Stimulated activated naive CD4-positive, alpha-beta T cell treated with Interleukin-2 at 50 U/mL for 16 hours (primary cell): ENCODE results near the gene GRID1.

Experiments
- DNase-seq: peaks from one replicate; lab custom pipeline; 2025; lab: John Stamatoyannopoulos, UW

Gene GRID1

DNA sequence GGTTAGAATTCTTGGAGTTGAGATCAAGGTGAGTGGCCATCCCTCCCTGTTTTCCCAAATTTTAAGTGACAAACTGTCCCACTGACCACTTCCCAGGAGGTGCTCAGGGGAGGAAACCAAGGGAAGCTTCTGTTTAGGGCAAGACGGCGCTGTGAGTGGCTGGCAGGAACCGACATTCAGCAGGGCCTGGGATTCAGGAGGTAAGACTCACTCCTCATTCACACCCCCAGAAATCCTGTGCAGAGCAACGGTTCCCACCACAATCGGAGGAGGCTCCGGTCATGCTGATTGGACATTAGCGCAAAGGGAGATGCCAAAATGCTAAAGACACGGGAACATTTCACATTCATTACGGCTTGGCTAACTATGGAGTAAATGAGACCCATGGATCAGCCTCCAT, 200.9 kb downstream of the GRID1 start:
- no peak for DNase-seq

- DNase-seq, result no peak
These were observed 201.5 kb downstream of the GRID1 start for GRCh38 chr10:86164960-86165630.

DNA sequence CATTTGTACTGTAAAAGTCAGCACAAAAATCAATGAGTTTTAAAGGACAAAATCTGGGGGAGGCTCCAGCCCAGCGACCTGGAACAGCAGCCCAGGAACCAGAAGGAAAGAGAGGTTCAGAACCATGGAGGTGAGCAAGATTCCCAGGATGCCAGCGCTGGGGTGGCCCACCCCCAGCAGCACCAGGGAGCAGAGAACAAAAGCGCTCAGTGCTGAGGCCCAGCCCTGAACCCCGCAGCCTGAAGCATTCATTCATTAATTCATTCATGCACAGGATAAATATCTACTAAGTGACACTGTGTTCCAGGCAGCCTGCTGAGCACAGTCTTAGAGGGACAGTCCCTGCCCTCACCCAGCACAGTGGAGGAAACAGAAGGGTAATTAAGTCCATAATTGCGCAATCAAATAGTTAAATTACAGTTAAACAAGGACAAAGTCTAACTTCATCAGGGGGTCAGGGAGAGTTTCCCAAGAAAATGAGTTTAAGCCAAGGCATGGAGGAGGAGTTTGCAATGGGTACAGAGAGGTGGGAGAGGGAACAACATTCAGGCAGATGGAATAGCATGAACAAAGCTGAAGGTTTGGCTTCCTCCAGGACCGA, 202.3 kb downstream of the GRID1 start:
- DNase-seq, result no peak

DNA sequence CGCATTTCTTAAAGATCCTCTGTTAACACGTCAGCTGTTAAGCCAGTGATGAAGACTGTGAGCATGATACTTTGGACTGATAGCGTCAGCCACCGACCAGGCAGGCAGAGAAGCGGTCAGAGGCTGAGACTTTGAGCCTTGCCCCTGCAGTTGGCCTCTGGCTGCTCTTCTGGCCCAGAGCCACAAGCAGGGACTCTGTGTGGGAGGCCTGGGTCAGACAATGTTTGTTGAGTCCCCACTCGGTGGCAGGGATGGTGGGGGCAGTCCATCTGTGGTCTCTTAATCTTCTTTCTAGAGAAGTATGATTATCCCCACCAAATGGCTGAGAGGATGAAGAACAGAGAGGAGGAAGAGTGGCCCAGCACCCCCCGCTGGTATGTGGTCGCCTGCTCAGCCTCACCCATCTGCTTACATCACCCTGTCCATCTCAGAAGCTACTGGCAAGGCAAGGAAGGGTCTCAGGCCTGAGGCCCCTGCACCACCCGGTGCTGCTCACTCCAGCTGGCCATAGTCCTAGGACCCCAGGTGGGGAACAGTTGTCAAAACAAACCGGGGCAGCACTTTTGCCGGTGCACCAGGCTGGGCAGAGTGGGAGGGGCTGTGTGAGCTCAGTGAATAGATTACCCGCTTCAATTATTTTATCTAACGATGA, 202.9 kb downstream of the GRID1 start:
- DNase-seq, result no peak

DNA sequence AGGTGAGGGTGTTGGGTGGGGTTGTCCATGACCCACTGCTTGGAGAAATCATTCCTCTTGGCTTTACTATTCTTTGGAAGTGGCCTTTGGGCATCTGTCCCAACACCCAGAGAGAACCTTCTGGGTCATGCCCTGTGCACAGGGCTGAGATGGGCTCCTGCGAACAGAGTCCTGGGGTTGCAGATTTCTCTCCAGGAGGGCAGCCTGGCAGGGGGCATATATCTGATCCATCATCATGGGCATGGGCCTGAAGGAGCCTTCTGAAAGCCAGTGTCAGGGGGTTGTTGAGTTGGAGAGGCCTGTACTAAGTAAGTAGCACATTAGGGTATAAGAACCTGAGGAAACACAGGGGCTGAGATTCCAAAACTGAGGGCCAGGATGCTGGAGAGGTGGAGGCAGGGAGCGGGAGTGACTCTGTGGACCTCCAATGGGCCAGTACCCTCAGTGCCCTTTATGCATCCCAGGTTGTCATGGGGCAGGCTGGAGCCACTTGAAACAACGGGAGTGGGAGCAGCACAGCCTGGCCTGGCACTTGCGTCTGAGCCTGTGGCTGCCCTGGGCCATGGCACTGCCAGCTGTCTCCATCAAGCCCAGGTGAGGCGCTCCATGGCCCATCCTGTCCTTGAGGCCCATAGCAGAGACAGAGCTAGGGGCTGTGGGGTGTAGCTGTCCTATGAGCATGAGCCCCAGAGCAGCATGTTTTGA, 203.7 kb downstream of the GRID1 start:
- DNase-seq, result no peak

GRCh38 chr10:86162036-86162435, 204.6 kb downstream of the GRID1 start:
- no peak for DNase-seq

DNA sequence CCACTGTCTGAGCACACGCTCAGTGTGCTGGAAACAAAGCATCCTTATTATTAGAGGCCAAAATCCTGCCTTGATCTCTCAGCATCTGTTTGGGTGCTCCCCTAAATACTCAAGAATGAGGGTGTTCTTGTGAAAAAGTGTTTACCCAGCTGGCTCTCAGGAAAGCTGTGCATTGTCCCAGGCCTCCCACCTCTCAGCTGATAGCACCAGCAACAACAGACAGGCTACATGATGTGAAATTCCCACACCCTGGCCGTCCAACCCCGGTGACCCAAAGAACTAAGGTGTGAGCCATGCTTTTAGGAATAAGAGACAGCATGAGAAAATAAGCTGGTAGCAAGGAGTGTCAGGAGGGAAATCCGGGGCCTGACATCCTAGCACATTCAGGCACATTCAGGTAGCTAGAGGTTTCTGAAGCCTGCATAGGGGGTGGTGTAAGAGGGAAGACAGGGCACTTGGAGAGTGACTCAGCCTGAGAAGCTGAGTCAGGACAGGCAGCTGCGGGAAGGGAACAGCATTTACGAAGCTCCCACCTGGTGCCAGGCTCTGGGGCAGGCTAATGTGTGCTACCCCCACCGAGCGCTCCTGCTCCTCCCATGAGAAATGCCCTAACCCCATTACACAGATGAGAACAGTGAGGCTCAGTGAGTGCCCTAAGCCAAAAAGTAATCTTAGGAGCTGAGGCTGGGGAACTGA, 205.6 kb downstream of the GRID1 start:
- DNase-seq, result no peak

- no peak for DNase-seq
These were observed 206.8 kb downstream of the GRID1 start for GRCh38 chr10:86159797-86160196.

- DNase-seq, result no peak
These were observed 211.3 kb downstream of the GRID1 start for GRCh38 chr10:86155054-86155921.

DNA sequence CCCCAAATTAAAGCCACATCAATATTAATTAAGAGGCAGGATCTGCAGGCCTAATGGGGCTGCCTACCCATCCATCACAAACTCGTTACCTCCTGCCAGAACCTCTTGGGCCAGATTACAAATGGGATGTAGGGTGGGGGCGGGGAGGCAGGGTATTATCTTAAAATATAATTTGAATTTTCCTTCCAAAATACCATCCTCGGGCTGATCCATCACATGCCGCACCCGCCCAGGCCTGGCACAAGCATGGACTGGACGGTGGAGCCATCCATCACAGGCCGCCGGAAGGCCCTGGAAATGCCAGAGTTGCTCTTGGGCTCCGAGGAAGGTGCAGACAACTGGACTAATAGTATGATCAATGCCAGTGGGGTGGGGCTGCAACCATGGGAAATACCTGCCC, 212.8 kb downstream of the GRID1 start:
- no peak for DNase-seq

DNA sequence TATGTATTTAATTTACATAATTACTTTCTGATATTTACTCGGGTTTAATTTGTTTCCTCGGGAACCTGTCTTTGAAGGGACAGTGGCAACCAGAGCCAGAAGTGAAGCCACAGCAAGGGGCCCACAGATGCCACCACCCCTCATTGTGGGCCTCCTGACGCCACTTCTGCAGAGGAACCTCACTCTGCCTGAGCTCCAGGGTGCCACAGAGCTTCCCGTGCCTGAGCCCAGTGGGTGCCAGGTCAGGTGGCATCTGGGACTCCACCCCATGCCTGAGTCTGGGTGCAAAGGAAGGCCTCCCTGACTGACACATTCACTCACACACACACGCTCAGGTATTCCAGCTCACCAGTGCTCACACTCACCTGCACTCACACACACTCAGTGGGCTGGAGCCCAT, 213.7 kb downstream of the GRID1 start:
- no peak for DNase-seq

DNA sequence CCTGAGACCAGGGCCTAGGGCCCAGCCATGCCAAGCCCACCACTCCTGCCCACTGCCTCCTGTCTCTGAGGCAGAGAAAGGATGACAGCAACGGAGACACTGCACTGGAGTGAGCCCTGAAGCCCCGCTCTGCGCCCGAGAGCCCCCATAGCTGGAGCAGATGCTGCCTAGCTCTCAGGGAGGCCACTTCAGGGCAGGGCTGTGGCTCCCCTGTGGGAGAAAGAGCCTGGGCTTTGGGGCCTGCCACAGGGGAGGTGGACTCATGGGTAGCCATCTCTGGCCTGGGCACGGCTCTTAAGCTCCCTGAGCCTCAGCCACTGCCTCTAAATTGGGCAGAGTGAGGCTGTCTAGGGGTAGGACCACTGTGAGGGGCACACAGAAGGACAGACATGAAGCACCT, 214.2 kb downstream of the GRID1 start:
- DNase-seq, result no peak

GRCh38 chr10:86151613-86152012, 215.0 kb downstream of the GRID1 start:
- DNase-seq, result no peak

DNA sequence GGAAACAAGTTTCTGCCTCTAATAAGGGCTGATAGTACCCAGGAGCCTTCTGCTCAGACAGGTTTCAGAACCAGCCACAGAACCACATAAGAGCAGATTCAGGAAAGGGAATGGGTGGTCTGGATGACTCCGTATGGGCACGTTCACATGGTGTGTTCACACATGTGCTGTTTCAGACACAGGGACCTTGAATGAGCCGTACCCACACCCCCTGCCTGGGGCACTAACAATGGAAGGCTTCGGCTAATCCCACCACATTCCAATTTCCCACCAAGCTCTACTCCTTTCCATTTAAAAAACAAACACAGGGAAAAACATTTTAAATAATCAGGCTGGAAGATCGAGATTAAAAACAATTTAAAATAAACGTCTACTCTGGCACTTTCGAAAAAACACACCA, 217.3 kb downstream of the GRID1 start:
- DNase-seq, result no peak

DNA sequence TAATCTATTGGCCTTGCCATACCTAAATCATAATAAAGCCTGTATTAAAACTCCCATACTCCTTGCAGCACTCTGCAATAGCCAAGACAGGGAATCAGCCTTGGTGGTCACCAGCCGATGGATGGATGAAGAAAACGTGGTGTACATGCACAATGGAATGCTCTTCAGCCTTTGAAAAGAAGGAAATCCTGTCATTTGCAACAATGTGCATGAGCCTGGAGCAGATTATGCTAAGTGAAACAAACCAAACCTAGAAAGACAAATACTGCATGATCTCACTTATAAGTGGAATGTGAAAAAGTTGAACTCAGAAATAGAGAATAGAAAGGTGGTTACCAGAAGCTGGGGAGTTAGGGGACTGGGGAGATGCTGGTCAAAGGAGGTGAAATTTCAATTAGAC, 218.5 kb downstream of the GRID1 start:
- no peak for DNase-seq

DNA sequence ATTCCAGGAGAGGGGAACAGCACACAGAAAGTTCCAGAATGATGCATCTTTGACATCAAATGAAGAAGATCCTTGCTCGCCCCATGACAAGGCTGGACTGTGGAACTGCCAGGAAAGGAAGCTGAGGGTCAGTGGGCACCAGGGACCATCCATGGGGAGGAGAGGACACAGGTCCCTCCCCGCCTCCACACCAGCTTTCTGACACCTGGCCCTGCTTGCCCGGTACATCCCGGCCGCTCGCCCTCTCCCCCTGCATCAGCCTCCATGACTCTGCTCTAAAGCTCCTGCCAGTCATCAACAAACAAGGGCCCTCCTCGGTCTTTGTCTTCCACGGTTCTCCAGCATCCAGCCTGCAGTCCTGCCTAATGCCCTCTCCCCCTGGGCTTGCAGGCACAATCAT, 222.3 kb downstream of the GRID1 start:
- no peak for DNase-seq

DNA sequence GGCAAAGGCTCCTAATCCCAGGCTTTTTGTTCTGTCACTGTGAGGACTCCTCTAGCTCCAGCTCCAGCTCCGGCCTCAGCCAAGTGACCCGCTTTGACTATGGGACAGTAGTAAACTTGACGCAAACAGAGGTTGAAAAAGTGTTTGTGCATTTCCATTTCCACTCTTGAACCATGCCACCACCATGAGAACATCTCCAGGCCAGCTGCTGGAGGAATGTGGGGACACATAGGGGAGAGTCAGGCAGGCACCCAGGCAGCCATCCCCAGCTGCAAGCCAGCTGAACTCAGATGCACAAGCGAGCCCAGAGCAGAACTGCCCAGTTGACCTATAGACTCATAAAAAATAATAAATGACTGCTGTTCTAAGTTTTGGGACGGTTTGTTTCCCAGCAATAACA, 224.7 kb downstream of the GRID1 start:
- DNase-seq, result no peak

DNA sequence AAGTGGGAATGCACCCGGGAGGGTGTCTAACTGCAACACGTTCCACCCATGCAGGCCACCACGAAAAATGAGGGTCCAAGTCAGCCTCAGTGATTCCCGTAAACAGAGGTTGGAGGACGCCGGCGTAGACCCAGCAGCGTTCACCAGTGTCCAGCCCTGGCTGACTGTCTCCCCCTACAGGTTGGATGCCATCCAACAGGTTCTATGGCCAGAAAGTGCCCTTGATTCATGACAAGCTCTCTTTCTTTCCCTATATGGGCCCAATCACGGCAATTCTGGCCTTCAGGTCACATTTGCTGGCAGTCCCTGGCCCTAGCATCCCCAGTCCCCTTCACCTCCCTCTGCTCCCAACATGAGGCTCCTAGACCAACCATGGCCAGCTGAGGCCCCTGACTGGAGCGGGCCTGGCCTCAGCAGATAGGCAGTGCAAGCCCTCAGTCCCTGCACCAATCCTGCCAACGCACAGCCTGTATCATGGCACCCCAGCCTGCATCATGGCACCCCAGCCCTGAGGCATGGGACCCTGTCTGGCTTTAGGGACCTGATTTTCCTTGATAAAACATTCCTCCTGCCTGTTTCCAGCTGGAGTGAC, 227.4 kb downstream of the GRID1 start:
- DNase-seq, result no peak

DNA sequence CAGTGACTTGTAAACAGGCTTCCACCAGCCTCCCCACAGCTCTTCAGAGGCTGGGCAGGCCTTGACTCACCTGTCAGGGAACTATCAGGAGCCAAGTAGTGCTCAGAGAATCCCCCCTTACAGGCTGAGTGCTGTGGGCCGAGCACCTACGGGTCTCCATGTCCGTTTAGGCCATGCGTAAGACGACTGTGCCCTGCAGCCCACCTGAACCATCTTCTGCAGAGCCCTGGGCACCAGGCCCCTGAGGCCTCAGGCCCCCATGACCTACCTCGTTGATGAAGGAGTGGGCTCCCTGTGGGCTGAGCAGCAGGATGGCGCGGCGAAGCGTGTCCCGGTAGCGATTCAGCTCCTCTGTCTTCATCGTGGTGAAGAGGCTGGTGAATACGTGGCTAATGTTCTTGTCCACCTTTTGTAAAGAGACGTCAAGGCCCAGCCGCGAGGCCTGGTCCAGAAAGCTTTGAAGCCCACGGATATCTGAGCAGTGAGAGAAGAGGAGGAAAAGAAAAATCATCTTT, 228.0 kb downstream of the GRID1 start:
- DNase-seq, result no peak

- DNase-seq, result no peak
These were observed 229.0 kb downstream of the GRID1 start for GRCh38 chr10:86137561-86137960.

GRCh38 chr10:86136934-86137333, 229.7 kb downstream of the GRID1 start:
- no peak for DNase-seq
